Measurements from ENCODE around the gene DPPA2.
"Not testable (repeated sequence)": the region's sequence is repeated elsewhere in the genome, so short reads cannot be mapped to it uniquely, and the experiment has no call there.

DPPA2 gene, protein sequence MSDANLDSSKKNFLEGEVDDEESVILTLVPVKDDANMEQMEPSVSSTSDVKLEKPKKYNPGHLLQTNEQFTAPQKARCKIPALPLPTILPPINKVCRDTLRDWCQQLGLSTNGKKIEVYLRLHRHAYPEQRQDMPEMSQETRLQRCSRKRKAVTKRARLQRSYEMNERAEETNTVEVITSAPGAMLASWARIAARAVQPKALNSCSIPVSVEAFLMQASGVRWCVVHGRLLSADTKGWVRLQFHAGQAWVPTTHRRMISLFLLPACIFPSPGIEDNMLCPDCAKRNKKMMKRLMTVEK

DNA sequence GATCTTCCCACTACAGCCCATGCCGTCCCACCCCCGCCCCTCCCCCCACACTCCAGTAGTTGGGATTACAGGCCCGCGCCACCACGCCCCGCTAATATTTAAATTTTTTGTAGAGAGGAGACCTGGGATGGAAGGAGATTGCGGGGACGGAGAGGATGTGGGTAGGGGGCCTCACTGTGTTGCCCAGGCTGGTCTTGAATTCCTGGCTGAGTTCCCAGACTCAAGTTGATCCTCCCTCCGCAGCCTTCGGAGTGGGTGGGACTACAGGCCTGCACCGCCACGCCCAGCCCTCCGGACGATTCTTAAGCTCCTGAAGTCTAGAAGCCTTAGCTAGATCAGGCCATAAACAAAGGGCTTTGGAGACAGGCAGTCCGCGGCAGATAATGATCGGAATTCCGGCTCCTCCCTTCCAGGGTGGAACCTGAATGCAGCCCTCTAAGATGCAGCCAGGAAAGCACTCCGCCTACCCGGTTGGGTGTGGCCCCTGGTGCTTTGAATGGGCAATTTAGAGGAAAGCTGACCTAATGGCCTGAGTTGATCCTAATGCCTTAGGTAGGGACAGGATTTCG, at the start of gene DPPA2:
TSS of gene DPPA2 (minus strand) at position 356 of the 569 bp plus-strand sequence. CDS start 1,975 bp downstream, outside the sequence.
- no peak for DNase-seq

DNA sequence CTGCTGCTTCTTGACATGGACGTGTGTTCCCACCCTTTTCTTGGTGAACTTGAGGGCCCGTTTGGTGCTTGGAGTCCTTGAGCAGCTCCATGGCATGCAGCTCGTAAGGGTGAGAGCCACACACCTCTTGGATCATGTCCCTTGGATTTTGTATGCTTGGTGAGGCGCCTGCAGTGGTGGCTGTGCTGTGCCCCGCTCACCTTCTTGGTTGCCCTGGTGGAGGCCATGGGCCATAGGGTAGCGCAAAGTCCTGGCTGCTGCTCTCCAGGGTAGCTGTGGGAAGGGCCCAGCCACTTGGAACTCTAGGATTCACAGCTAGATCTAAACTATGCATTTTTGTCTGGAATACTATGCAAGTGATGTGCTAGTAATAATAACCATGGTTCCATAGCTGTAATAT, 47.8 kb upstream of the DPPA2 start:
- DNase-seq: no peak

GRCh38 chr3:109363634-109364033, 47.3 kb upstream of the DPPA2 start:
- no peak for DNase-seq

DNA sequence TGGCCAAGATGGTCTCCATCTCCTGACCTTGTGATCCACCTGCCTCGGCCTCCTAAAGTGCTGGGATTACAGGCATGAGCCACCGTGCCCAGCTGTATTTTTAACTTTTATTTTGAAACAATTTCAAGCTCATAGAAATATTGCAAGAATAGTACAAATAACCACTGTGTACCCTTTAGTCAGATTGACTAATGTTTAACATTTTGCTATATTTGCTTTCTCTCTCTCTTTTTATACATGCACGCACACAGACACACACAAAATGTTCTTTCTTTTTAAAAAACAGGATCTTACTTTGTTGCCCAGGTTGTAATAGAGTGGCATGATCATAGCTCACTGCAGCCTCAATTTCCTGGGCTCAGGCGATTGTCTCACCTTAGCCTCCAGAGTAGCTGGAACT, 46.5 kb upstream of the DPPA2 start:
- DNase-seq: no peak

- DNase-seq: not testable (repeated sequence)
Observed at GRCh38 chr3:109358809-109359208, 42.5 kb upstream of the DPPA2 start.

- no peak for DNase-seq
Observed at GRCh38 chr3:109356442-109357155, 40.3 kb upstream of the DPPA2 start.

DNA sequence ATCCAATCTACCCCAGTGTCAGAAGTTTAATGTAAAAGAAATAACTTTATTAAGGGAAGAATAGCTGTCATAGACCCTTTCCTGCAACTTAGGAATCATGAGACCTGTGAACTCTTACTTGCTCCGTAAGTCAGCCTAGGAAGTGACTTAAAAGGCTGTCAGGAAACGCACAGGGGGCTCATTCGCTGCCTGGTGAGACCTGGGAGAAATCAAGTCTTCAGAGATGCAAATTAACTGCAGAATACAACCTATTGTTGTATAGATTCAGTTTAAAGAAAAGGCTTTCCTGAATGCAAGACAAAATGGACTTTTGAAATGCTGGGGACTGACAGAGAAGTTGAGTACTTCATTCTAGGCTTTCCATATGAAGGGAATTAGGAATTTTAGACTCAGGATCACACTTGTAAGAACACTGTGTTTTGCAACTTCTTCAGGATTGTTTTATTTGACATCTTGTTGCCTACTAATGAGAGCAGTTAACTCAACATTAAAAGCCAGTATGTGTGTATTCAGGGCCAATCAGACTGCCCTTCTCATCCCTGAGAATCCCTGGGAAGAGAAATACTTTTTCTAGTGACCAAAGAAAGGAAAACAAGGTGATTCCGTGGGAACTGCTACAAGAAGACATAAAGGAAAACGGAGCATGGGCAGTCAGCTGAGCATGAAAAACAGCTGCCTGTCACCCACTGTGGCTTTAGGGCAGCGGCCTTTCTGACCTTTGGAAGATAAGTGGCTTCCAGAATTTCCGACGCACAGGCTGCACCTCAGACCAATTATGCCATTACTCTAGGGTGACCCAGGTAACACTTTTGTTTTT, 39.5 kb upstream of the DPPA2 start:
- DNase-seq: no peak

DNA sequence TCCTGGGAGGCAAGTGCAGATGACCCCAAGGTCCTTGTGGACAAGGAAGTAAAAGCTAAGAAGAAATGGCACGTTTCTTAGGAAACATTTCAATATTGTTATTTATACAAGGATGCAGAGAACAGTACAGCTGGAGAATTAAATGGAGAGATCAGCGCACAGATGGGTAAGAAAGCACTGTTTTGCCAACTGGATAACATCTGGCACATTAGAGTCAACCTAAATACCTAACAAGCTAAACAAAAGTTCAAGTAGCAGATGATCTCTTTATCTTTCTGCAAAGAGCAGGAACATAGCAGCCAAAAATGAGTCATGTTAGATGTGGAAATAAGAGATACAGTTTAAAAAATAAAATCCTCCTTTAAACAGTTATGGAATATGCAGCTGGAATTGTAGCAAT, 36.7 kb upstream of the DPPA2 start:
- DNase-seq: no peak

- DNase-seq: no peak
Observed at GRCh38 chr3:109351231-109351630, 34.9 kb upstream of the DPPA2 start.

- DNase-seq: no peak
Observed at GRCh38 chr3:109346770-109347295, 30.5 kb upstream of the DPPA2 start.

- DNase-seq: no peak
Observed at GRCh38 chr3:109346099-109346498, 29.8 kb upstream of the DPPA2 start.

GRCh38 chr3:109339714-109340648, 23.7 kb upstream of the DPPA2 start:
- DNase-seq: no peak

- DNase-seq: no peak
Observed at GRCh38 chr3:109339197-109339596, 22.9 kb upstream of the DPPA2 start.

- DNase-seq: no peak
Observed at GRCh38 chr3:109338322-109338721, 22.0 kb upstream of the DPPA2 start.

- no peak for DNase-seq
Observed at GRCh38 chr3:109337393-109337792, 21.1 kb upstream of the DPPA2 start, which contains the start of gene DPPA4. DPPA4 (minus strand) TSS chr3:109337546; CDS start chr3:109337517, 29 bp downstream.

GRCh38 chr3:109336291-109336861, 20.1 kb upstream of the DPPA2 start:
- DNase-seq: no peak

DNA sequence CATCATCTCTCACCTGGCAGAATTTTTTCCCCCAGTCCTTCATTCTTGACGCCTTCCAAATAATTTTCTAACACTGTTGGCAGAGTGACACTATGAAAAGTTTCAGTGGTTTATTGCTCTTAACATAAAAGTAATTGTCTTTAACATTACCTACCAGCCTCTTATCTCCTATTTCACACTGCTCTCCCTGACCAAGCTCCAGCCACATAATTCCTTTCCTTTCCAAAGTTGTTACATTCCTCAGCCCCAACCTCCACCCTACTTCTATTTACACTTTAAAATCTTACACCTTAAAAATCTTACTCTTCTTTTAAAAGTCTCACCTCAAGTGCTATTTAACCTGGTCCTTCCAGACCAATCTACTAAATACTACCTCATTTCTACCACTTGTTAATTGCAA, 18.3 kb upstream of the DPPA2 start:
- DNase-seq: no peak

GRCh38 chr3:109331692-109332091, 15.4 kb upstream of the DPPA2 start:
- no peak for DNase-seq

- DNase-seq: no peak
Observed at GRCh38 chr3:109330405-109330804, 14.1 kb upstream of the DPPA2 start.

DNA sequence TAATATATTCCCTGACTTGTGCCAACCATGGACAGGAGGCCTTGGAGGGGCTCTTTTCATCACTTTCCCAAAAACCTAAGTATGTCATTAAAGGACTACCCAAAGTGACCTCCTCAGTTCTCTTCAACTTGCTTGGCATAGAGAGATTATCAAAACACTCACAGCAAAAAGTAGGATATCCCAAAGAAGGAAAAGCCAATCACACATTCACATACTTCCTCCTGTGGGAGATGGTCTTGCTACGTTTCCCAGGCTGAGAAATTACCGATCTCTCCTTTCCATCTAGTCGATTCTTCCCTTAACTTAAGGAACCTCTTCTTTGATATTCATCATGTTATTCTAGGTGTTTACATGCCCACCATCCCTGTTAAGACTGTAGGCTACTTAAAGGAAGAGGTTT, 11.9 kb upstream of the DPPA2 start:
- DNase-seq: no peak

GRCh38 chr3:109325657-109326056, 9.3 kb upstream of the DPPA2 start:
- no peak for DNase-seq
